Measurements from ENCODE around the gene ACIN1.

Gene ACIN1

DNA sequence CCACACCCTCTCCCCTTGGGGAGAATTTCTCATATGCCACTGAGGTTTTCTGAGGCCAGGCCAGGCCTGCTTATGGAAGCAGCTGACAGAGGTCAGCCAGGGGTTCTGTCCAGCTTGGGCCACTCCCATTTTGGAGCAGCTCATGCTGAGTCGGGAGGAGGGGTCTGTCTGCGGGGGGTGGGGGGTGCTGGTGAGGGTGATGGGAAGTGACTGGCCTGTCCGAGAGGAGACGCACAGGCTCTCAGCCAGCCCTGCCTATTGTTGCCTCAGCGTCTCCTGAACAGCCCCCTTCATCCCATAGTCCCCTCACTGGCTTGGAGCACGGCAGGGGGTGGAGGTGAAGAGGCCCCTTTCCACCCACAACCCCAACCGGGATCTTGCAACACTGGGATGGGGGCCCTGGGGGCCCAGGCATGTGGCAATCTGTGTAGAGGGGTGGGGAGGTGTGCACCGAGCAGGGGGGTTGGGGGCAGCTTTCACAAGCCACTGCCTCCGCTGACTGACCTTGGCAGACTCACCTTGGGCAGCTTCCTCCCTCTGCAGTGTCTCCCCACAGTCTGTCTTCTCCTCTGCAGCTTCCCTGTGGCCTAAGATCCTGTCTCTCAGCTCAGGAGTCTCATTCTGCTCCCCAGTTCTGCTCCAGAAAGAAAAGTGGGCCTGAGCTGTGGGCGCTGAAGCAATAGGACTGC is 18.6 kb upstream of the ACIN1 start:
- Histone ChIP-seq H3K4me2 (ENCODE audit: low read depth, low read length, poor library complexity, severe bottlenecking) (no peak overlapping the region), H3K27ac (ENCODE audit: low read depth, low read length) (no peak overlapping the region), H3F3A (ENCODE audit: insufficient read depth) (no peaks in the 10 kb centered on the region), H3K79me2 (ENCODE audit: insufficient read depth, low read length) (no peaks in the 10 kb centered on the region), H3K4me3 (ENCODE audit: insufficient read depth, low read length, poor library complexity, severe bottlenecking) (no peak overlapping the region), H3K9me3 (ENCODE audit: insufficient read depth, low read length) (no peaks in the 10 kb centered on the region), H4K20me1 (ENCODE audit: low read depth, low read length) (no peaks in the 10 kb centered on the region), H3K27me3 (ENCODE audit: low read length) (no peaks in the 10 kb centered on the region), H3K36me3 (ENCODE audit: low read length) (no peaks in the 10 kb centered on the region), H3K9me2 (replicated peaks; ENCODE audit: insufficient read depth, low read length) (no peaks in the 10 kb centered on the region), H2AFZ (ENCODE audit: low read depth, low read length, severe bottlenecking) (no peak overlapping the region), H3K9ac (ENCODE audit: low read length) (no peak overlapping the region)
- TF ChIP-seq EZH2phosphoT487 (conservative IDR thresholded peaks at IDR 0.05; ENCODE audit: low read length), result no peak
- TF ChIP-seq, protein P1, sequence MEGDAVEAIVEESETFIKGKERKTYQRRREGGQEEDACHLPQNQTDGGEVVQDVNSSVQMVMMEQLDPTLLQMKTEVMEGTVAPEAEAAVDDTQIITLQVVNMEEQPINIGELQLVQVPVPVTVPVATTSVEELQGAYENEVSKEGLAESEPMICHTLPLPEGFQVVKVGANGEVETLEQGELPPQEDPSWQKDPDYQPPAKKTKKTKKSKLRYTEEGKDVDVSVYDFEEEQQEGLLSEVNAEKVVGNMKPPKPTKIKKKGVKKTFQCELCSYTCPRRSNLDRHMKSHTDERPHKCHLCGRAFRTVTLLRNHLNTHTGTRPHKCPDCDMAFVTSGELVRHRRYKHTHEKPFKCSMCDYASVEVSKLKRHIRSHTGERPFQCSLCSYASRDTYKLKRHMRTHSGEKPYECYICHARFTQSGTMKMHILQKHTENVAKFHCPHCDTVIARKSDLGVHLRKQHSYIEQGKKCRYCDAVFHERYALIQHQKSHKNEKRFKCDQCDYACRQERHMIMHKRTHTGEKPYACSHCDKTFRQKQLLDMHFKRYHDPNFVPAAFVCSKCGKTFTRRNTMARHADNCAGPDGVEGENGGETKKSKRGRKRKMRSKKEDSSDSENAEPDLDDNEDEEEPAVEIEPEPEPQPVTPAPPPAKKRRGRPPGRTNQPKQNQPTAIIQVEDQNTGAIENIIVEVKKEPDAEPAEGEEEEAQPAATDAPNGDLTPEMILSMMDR (IDR thresholded peaks at IDR 0.05; ENCODE audit: insufficient read depth, low read length, poor library complexity, severe bottlenecking), result no peak

DNA sequence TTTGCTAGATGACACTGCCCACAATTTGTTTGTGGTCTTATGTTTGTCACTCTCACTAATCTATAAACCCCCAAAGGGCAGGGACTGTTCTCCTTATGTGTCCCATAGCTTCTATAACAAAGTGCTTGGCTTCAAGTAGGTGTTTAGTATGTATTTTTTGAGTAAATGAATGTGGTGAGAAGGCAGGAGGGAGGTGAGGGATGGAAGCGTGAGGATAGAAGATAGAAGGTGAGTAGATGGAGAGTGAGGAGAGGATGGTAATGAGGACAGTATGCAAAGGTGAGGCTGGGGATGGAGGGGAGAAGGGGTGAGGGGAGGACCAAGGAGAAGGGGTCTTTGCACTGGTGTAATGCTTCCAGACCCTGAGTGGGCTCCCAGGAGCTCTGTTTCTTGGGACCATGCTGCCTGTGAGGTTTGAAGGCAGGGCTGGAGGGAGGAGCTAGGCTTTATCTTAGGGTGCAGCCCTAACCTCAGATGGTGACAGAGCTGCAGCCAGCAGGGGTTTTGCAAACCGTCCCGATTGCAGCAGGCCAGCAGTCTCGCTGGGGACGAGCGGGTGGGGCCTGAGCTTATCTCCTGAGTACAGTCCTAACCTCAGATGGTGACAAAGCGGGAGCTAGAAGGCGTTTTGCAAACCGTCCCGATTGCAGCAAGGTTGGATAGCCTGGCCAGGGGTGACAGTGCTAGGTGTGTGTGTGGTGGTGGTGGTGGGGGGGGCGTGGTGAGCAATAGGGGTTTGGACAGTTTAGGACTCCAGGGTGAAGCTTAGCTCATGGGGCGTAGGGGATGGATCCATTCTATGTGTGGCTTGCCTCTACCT is 17.6 kb upstream of the ACIN1 start:
- Histone ChIP-seq H3K27me3 (ENCODE audit: low read length) (no peaks in the 10 kb centered on the region), H3K4me3 (ENCODE audit: insufficient read depth, low read length, poor library complexity, severe bottlenecking) (no peak overlapping the region), H3K9me3 (ENCODE audit: insufficient read depth, low read length) (no peaks in the 10 kb centered on the region), H3K9ac (ENCODE audit: low read length) (no peak overlapping the region), H3K79me2 (ENCODE audit: insufficient read depth, low read length) (no peaks in the 10 kb centered on the region), H4K20me1 (ENCODE audit: low read depth, low read length) (no peaks in the 10 kb centered on the region), H3K9me2 (replicated peaks; ENCODE audit: insufficient read depth, low read length) (no peaks in the 10 kb centered on the region), H2AFZ (ENCODE audit: low read depth, low read length, severe bottlenecking) (no peak overlapping the region), H3K36me3 (ENCODE audit: low read length) (no peaks in the 10 kb centered on the region), H3K4me2 (ENCODE audit: low read depth, low read length, poor library complexity, severe bottlenecking) (no peak overlapping the region), H3F3A (ENCODE audit: insufficient read depth) (no peaks in the 10 kb centered on the region), H3K27ac (ENCODE audit: low read depth, low read length) (no peak overlapping the region)
- TF ChIP-seq, protein P1 (IDR thresholded peaks at IDR 0.05; ENCODE audit: insufficient read depth, low read length, poor library complexity, severe bottlenecking), result no peak
- TF ChIP-seq EZH2phosphoT487 (conservative IDR thresholded peaks at IDR 0.05; ENCODE audit: low read length), result no peak

DNA sequence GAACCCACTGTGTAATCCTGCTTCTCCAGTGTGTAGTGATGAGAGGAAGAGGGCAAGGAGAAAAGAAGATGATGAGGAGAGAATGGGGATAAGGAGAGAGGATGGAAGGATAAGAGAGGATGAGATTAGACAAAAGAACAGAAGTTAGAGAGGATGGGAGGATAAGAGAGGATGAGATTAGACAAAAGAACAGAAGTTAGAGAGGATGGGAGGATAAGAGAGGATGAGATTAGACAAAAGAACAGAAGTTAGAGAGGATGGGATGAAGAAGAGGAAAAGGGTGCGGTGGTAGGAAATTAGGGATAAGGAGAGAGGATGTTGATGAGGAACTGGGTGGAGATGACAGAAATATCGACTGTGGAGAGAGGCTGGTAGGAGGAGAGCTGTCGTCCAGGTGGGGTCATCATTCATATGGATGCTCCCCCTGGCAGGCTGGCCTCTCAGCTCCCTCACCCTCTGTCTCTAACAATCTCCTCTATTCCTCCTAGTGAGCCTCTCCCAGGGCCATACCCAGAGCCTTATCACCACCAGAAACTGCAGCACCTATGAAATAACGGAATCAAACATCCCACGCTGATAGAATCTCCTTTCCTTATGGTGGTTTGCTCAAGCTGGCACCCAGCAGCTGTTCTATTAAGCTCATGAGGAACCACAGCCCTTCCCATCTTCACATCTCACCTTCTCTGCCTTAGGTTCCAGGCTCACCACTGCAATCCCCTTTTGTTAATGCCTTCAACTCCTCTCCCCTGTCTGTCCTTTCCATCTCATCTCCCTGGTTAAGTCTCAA is 15.8 kb upstream of the ACIN1 start:
- Histone ChIP-seq H3K9ac (ENCODE audit: low read length) (no peak overlapping the region), H3K4me2 (ENCODE audit: low read depth, low read length, poor library complexity, severe bottlenecking) (no peak overlapping the region), H3K27ac (ENCODE audit: low read depth, low read length) (no peak overlapping the region), H3K36me3 (ENCODE audit: low read length) (no peaks in the 10 kb centered on the region), H3K4me3 (ENCODE audit: insufficient read depth, low read length, poor library complexity, severe bottlenecking) (no peak overlapping the region), H3K79me2 (ENCODE audit: insufficient read depth, low read length) (no peaks in the 10 kb centered on the region), H3K27me3 (ENCODE audit: low read length) (no peaks in the 10 kb centered on the region), H3F3A (ENCODE audit: insufficient read depth) (no peaks in the 10 kb centered on the region), H3K9me2 (replicated peaks; ENCODE audit: insufficient read depth, low read length) (no peaks in the 10 kb centered on the region), H4K20me1 (ENCODE audit: low read depth, low read length) (no peaks in the 10 kb centered on the region), H2AFZ (ENCODE audit: low read depth, low read length, severe bottlenecking) (no peak overlapping the region), H3K9me3 (ENCODE audit: insufficient read depth, low read length) (no peaks in the 10 kb centered on the region)
- TF ChIP-seq, protein P1 (IDR thresholded peaks at IDR 0.05; ENCODE audit: insufficient read depth, low read length, poor library complexity, severe bottlenecking), result no peak
- TF ChIP-seq EZH2phosphoT487 (conservative IDR thresholded peaks at IDR 0.05; ENCODE audit: low read length), result no peak
